GM19238 (cell line): ENCODE results near the gene FGGY.
A peak's percentile ranks its signal among the peaks of the same experiment; 100 is the strongest.

Experiments used
- DNase-seq: peaks from one replicate; pipeline ENCODE4 v3.0.0; 2011; ENCODE audit warnings: low spot score; ENCODE audit not compliant: insufficient read length

The FGGY gene

GRCh38 chr1:59755069-59755685 lies 458.3 kb downstream of the FGGY start:
- DNase-seq, result no peak

DNA sequence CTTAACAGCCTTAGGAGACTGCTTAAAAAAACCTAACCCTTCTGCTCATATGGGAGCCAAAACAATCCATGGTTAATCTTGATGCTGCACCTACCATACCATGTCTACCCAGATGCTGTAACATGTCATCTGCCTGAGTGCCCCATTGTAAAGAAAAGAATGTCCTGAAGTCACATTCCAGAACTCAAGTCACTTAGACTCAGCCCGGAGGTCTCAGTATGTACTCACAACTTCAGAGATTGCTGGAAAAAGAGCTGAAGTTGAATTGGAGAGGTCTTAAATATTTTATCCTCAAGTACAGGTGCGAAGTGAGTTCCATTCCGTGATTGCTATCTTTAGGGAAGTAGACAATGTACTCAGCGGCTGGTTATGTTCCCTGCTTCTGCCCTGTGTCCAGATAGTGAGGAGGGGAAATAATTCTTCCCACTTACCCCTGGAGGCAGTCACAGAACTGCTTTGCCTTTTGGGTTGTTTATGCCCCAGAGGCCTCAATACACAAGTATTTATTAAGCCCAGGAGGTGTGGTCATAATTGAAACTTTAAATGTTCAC lies 460.4 kb downstream of the FGGY start:
- DNase-seq, result no peak

- peak; percentile 50 for DNase-seq
Measured at GRCh38 chr1:59759156-59759925, 462.4 kb downstream of the FGGY start.

GRCh38 chr1:59761443-59761842 lies 464.5 kb downstream of the FGGY start:
- no peak for DNase-seq

GRCh38 chr1:59763418-59763817 lies 466.5 kb downstream of the FGGY start:
- DNase-seq, result no peak

GRCh38 chr1:59765011-59765730 lies 468.3 kb downstream of the FGGY start:
- DNase-seq, result no peak

GRCh38 chr1:59766227-59766855 lies 469.4 kb downstream of the FGGY start:
- no peak for DNase-seq

GRCh38 chr1:59767119-59767518 lies 470.2 kb downstream of the FGGY start:
- DNase-seq, result no peak

DNA sequence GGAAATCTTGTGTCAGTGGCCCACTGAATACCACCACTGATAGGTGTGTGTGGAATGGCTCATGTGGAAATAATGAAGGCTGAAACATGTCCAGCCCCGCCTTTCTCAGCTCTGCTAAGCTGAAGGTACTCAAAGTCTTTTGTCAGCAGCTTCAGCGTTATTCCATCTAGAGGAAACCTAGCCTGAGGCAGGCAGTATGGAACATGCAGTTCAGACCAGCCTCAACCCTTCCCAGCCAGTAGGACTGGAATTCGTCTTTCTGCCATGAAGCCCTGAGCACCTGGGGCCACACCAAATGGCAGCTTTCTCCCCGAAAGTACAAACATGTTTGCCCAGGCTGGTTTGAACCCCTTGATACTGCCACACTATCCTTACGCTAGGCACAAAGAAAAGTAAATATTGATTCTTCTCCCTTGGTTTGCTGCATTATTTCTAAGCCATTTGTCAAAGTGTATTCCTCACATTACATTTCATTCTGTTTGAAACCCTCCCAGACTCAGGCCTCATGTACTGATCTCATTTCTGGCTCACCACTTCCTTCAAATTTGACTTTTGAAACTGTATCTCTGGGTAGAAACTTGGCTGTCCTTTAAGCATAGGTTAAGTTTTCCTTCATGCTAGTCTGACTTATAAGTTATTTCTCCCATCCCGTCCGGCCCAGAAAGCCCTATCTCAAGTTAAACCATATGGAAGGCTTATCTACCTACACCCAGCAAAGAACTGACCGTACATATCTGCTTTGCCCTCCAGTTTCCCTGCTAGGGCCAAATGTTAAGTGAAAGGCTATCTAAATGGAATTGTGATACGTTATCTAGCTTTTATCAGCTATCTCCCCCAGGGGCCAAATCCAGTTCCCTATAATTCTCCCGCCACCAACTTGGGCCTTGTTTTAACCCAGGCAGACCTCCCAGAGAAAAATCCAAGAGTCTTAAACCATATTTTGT lies 472.2 kb downstream of the FGGY start:
- DNase-seq, result no peak

GRCh38 chr1:59769736-59770095 lies 472.8 kb downstream of the FGGY start:
- no peak for DNase-seq

GRCh38 chr1:59771361-59771760 lies 474.5 kb downstream of the FGGY start:
- DNase-seq, result no peak

GRCh38 chr1:59775480-59775879 lies 478.6 kb downstream of the FGGY start:
- DNase-seq, result no peak

DNA sequence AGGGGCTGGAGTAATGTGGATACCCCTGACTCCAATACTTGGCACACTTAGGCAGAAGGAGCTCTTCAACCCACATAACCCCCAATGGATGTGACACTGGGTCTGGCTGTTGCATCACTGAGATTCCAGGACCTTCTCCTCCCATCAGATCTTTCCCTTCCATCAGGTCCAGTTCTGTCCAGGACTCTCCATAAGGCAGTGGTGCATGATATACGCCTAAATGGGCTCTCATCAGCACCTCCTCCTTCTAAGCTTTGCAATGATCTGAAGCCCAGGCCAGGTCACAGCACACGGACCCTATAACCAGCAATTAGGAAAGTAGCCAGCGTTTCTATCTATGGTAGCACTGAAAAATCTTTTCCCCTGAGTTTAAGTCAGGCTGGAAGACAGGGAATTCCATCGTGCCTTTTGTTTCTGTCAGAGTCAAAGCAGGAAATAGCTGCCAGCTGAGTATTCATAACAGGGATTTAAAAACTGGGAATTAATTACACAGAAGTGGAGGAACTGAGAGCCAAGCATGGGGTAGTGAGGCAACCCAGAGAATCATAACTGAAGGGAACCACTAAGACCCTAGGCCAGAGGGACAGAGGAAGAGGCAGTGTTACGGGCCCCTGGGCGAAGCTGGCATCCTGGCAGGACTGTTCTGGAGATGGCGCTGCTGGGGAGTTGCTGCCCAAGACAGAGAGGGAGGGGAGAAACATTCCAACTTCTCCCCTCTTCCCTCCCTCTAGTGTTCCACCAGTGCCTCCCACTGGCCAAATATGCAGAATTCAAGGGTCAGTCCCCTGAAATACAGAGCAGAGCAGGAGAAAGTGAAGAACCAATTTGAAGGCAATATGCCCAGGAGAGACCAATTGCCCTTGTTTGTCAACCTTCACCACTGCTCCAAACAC lies 480.3 kb downstream of the FGGY start:
- DNase-seq, result no peak

DNA sequence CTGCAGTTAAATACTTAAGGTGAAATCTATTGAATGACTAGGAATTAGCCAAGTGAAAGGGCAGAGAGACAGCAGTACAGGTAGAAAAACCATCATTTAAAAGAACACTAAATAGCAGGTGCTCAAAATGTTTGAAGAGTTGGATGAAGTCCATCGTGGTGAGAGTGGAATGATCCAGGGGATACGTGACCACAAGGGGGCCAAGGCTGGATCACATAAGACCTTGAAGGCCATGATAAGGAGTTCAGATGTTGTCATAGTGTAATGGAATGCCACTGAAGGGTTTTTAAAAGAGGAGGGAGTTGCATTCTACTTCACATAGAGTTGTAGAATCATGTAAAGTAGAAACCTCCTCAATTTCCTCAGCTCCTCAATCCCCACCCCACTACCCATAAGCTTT lies 483.1 kb downstream of the FGGY start:
- DNase-seq, result no peak

DNA sequence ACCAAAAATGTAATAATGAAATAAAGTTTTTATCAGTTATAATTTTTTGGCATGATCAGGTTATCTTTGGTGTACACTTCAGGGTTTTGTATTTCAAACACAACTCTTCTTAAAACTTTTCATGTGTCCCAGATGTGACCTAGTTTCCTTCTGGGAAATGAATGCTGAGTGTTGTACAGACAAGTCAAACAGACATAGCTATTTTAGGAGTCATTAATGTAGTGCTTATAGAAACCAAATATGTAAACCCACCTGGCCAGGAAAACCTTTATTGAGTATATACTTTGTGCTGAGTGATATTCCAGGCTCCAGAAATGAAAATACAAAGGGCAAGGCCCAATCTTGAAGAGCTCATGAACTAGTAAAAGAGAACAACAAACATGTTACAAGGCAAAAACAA lies 491.9 kb downstream of the FGGY start:
- no peak for DNase-seq

- no peak for DNase-seq
Measured at GRCh38 chr1:59798600-59798999, 501.7 kb downstream of the FGGY start.

DNA sequence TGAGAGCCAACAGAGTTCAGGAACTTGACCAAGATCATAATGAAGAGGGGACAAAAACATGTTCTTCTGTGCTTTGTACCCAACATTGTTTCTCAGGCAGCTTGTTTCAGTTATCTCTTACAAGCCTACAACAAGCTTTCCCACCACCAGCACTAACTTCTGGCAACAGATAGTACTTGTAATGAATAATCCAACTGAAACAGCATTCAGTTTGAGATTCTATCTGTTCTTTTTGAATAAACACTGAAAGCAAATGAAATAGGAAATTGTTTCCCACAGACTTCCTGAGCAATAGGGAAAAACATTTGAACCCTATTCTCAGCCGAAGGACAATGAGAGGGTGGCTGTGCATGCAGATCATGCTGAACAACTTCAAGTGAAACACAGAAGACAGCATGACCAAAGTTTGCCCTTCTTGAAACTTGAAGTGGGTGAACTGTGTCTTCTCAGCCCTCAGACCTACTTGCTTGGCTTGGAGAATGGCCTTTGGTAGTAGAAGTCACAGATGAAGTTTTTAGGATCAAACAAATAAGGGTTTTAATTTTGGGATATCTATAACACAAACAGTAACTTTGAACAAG lies 506.7 kb downstream of the FGGY start:
- DNase-seq, result no peak

- no peak for DNase-seq
Measured at GRCh38 chr1:59804301-59804700, 507.4 kb downstream of the FGGY start.

DNA sequence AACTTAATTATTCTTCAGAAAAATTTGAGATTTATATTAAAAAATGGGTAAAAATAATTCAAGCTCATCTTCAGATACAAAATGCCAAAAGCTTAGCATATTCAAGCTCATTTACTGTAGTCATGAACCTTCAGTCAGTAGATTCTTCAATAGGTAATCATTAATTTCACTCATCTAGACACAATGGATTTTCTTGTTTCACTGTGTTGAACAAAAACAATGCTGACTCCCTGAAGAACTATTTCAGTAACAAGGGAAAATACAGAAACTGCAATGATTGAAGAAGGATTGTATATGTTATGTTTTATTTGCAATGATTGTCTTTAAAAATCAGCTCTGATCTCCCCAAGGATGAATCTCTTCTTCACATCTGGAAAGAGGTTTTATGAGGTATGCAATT lies 508.7 kb downstream of the FGGY start:
- no peak for DNase-seq
